Measurements from ENCODE around the gene BEND5. TPM values are rescaled to one million over a fixed set of nuclear protein-coding genes. Genes with fewer than 3 reads are reported as not detected.

BEND5 gene
- total RNA-seq, 1 donor from 2014 or later: 8.6 TPM

- TF ChIP-seq POLR2A (IDR thresholded peaks at IDR 0.05) (no peak), CTCF (IDR thresholded peaks at IDR 0.05) (no peak), POLR2AphosphoS5 (IDR thresholded peaks at IDR 0.05; ENCODE audit: insufficient read depth in 1 of 2, low read depth in 1 of 2) (no peak)
- H3K9me3 ChIP-seq: no peaks in the 10 kb centered on the region
- no peak overlapping the region for H3K4me3 ChIP-seq
- no peak for DNase-seq (ENCODE audit: extremely low spot score in 2 of 2)
- H3K36me3 ChIP-seq: no peaks in the 10 kb centered on the region
- H3K27ac ChIP-seq: no peak overlapping the region
- H3K4me1 ChIP-seq: peaks cover 24% of the 10 kb centered on the region
- intact Hi-C loops (cut with DNase I): no loop called here
- H3K27me3 ChIP-seq: no peaks in the 10 kb centered on the region
Observed at GRCh38 chr1:48681476-48682305, 95.0 kb downstream of the BEND5 start.

DNA sequence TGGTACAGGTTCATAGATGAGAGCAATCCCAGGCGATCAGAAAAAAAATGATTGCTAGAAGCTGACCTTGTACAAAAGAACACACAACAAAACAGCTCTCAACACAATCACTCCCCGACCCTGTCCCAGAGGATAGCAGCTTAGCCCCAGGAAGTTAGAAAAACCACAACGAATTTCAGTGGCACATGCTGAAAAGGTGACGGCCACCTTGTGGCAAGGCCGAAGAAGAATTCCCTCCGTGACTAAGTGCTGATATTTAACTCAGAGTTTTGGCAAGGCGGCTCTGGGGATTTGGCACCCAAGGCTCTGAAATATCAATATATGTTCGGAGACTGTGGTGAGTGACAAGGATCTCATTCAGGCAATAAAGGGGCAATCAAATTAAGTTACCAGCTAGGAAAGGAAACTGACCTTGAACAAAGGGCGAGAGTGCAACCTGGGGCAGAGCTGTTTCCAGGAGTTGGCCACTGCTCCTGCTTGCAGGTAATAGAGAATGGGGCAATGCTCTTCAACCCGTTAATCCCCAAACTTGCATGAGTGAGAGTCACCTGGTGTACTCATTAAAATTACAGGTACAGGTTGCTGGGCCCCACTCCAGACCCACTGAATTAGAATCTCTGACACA lies 96.2 kb downstream of the BEND5 start:
- DNase-seq (ENCODE audit: extremely low spot score in 2 of 2): no peak
- H3K27me3 ChIP-seq: no peaks in the 10 kb centered on the region
- intact Hi-C loops (cut with DNase I): no loop called here
- peaks cover 24% of the 10 kb centered on the region for H3K4me1 ChIP-seq
- no peaks in the 10 kb centered on the region for H3K36me3 ChIP-seq
- TF ChIP-seq POLR2A (IDR thresholded peaks at IDR 0.05) (no peak), POLR2AphosphoS5 (IDR thresholded peaks at IDR 0.05; ENCODE audit: insufficient read depth in 1 of 2, low read depth in 1 of 2) (no peak), CTCF (IDR thresholded peaks at IDR 0.05) (no peak)
- no peak overlapping the region for H3K27ac ChIP-seq
- H3K9me3 ChIP-seq: no peaks in the 10 kb centered on the region
- no peak overlapping the region for H3K4me3 ChIP-seq

- intact Hi-C loops (cut with DNase I): no loop called here
- no peaks in the 10 kb centered on the region for H3K9me3 ChIP-seq
- TF ChIP-seq POLR2AphosphoS5 (IDR thresholded peaks at IDR 0.05; ENCODE audit: insufficient read depth in 1 of 2, low read depth in 1 of 2) (no peak), POLR2A (IDR thresholded peaks at IDR 0.05) (no peak), CTCF (IDR thresholded peaks at IDR 0.05) (no peak)
- H3K36me3 ChIP-seq: no peaks in the 10 kb centered on the region
- no peaks in the 10 kb centered on the region for H3K27me3 ChIP-seq
- H3K27ac ChIP-seq: no peak overlapping the region
- H3K4me1 ChIP-seq: peaks cover 24% of the 10 kb centered on the region
- no peak for DNase-seq (ENCODE audit: extremely low spot score in 2 of 2)
- H3K4me3 ChIP-seq: no peak overlapping the region
Observed at GRCh38 chr1:48679859-48680258, 96.8 kb downstream of the BEND5 start.

- Histone ChIP-seq H3K4me1 (peaks cover 24% of the 10 kb centered on the region), H3K36me3 (no peaks in the 10 kb centered on the region), H3K27me3 (no peaks in the 10 kb centered on the region), H3K9me3 (no peaks in the 10 kb centered on the region), H3K27ac (no peak overlapping the region), H3K4me3 (no peak overlapping the region)
- DNase-seq (ENCODE audit: extremely low spot score in 2 of 2): no peak
- intact Hi-C loops (cut with DNase I): no loop called here
- TF ChIP-seq POLR2AphosphoS5 (IDR thresholded peaks at IDR 0.05; ENCODE audit: insufficient read depth in 1 of 2, low read depth in 1 of 2) (no peak), POLR2A (IDR thresholded peaks at IDR 0.05) (no peak), CTCF (IDR thresholded peaks at IDR 0.05) (no peak)
Observed at GRCh38 chr1:48678710-48679505, 97.8 kb downstream of the BEND5 start.
